Myocyte (in vitro differentiated cells): ENCODE data around the gene TMCO1. TPM values are rescaled to one million over a fixed set of nuclear protein-coding genes. Genes with fewer than 3 reads are reported as not detected.
"Not testable (repeated sequence)": the region's sequence is repeated elsewhere in the genome, so short reads cannot be mapped to it uniquely, and the experiment has no call there.

ENCODE experiments used
- DNase-seq: peaks from one replicate; pipeline ENCODE4 v3.0.0-alpha.2; 2012; ENCODE audit warnings: low read depth
- total RNA-seq: library from RNA; depleted of rRNA; stranded (reverse); fragments of >200 nt; gene quantifications from 2 replicates; pipeline ENCODE4 v1.2.3, GENCODE V29; 2014

The TMCO1 gene
- total RNA-seq, 1 donor from 2014 or later = 87.2 TPM

DNA sequence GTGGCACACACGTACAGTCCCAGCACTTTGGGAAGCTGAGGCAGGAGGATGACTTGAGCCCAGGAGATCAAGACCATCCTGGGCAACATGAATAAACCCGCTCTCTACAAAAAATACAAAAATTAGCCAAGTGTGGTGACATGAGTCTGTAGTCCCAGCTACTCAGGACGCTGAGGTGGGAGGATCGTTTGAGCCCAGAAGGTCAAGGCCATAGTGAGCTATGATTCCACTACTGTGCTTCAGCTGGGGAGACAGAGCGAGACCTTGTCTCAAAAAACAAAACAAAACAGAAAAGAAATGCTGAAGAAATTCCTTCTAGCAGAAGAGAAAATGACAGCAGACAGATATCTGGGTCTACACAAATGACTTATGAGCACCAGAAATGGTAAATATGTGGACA is 80.6 kb downstream of the TMCO1 start:
- DNase-seq = no peak

DNA sequence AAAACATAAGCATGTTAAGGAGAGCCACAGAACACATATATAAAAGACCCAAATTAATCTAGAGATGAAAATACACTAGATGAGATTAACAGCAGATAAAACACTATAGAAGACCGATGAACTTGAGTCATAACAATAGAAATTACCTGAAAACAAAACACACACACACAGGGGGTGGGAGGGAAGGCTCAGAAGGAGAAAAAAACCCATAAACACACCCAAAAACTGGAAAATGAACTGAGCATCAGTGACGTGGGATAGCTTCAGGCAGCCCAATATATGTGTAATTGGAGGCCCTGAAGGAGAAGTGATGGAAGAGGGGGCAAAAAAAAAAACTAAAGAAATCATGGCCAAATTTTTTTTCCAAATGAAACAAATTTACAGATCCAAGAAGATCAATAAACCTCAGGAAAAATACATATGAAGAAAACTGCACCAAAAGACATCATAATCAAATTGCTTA is 81.7 kb downstream of the TMCO1 start:
- no peak for DNase-seq

DNA sequence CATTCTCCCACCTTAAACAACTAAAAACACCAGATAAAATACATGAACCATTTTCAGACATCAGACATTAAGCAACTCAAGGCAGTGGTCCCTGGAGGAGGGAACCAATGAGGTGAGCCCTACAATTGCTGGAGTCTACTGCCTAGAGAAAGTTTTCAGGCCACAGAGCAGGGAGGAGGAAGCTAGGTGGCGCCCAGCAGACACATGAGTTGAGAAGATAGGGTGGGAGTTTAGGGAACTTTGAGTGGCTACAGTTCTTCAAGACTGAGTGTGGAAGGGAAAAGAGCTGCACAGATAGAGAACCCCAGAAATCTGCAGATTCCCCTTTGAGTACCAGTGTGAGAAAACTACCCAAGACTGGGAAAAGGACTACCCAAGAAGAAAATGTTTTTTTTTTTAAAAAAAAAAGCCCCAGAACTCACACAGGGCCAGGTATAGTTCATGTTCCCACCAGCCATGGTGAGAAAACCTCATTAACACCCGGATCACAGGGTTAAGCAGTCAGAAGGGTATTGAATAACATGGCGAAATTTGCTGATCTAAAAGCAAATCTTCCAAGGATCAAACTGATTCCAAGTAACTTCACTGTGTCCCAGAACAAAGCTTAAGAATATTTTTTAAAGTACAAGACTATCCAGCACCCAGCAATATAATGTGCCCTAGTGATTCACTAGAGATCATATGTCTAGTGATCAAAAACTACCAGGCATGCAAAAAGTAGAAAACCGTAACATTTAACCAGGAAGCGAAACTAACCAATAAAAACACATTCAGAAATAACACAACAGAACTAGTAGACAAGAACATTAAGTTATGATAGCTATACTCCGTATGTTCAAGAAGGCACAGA is 82.3 kb downstream of the TMCO1 start:
- DNase-seq = no peak

DNA sequence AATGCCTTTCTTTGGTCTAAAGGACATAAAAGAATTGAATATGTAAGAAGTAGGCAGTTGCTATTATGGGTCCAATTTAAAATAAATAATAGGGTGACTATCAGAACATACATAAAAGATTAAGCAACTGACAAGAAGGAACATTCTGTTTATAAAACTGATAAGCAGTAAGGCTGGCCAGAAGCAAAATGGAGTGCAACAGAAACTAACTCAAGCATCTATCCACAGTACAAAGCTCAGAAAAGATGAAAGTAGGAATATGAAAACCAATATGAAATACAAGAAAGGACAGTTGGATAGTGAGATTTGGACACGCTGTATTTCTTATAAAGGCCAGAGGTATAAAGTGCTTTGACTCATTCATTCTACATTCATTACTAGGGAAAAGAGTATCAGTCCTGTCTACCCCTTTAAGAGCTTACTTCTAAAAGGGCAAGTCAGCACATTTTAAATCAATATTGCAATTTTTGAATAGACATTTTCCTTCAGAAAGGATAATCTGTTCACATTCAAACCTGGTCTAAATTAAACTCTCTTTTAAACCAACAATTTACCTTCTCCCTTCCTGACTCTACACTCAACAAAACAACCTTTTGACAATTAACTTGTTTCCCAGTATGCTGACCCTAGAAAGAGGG is 84.7 kb downstream of the TMCO1 start:
- no peak for DNase-seq

DNA sequence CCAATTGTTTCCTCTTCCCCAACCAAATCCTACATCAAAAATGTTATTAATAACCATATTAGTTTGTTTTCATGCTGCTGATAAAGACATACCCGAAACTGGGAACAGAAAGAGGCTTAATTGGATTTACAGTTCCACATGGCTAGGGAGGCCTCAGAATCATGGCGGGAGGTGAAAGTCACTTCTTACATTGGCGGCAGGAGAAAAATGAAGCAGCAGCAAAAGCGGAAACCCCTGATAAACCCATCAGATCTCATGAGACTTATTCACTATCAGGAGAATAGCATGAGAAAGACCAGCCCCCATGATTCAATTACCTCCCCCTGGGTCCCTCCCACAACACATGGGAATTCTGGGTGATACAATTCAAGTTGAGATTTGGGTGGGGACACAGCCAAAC is 87.9 kb downstream of the TMCO1 start:
- DNase-seq = not testable (repeated sequence)

DNA sequence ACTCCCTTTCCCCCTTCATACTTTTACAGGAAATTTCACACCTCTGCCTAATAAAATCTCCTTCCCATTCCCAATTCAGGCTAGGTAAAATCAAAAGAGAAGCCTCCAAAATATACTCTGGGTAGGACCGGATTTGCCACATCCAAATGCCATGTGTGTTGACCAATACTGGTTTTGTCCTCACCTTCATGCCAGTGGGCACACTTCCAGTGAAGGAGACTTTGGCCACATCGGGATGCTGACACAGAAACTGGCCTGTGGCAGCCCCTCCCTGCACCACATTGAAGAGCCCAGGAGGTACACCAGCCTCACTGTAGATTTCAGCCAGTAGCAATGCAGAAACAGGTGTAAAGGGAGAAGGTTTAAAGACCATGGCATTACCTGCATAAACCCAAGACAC is 88.4 kb downstream of the TMCO1 start:
- no peak for DNase-seq

DNA sequence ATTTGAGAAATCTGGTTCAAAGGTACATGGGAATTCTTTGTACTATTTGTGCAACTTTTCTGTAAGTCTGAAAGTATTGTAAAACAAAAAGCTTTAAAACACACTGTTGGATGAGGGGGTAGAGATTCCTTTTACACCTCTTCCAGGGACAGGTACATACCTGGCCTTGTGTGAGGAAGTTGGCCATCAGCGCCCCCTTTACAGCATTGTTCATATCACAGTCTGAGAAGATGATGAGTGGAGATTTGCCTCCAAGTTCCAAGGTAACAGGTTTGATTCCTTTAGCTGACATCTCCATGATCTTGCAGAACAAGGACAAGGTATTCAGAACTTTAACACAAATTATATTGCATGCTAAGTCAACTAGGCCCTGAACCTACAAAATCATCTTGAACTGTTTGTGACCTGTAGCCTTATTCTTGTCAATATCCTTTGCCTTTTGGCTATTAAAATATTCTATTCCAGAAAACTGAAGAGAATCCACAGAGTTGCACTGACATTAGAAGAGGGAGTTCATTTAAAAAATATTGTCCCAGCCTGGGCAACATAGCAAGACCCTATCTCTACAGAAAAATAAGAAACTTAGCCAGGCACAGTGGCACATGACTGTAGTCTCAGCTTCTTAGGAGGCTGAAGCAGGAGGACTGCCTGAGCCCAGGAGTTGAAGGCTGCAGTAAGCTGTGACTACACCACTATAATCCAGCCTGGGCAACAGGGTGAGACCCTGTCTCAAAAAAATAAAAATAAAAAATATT is 89.2 kb downstream of the TMCO1 start:
- DNase-seq = no peak

DNA sequence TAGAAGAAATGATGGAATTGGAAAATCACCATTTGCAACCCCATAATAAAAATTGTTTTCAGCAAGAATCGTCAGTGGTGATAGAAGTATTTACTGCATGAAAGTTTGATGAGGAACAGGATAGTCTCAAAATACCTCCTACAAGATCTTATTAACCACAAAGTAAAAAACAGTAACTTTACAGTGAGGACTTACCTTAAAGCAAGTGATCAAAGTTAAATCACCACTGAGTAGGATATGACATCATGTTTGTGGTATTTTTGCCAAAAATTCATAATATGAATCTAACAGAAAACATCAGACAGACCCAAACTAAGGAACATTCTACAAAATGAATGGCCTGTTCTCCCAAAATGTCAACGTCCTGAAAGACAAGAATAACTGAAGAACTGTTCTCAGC is 90.2 kb downstream of the TMCO1 start:
- DNase-seq = no peak

Other genes starting within 250 kb of the TMCO1 start
- not detected in 2 replicates for gene LRRC52, start 224.9 kb downstream of the TMCO1 start, total RNA-seq
- gene MGST3, start 137.6 kb downstream of the TMCO1 start, total RNA-seq = 60.4 and 103 TPM in 2 replicates
- 175 and 200 TPM in 2 replicates for gene ALDH9A1, start 70.3 kb downstream of the TMCO1 start, total RNA-seq
- gene UCK2, start 58.7 kb upstream of the TMCO1 start, total RNA-seq = 107 and 130 TPM in 2 replicates